ENCODE results near the gene RNASEH1.
"Not testable (repeated sequence)": the region's sequence is repeated elsewhere in the genome, so short reads cannot be mapped to it uniquely, and the experiment has no call there.

Gene RNASEH1

GRCh38 chr2:3517948-3518495, 40.1 kb downstream of the RNASEH1 start:
- no peaks in the 10 kb centered on the region for H3K27me3 ChIP-seq (ENCODE audit: insufficient read depth, poor library complexity, severe bottlenecking)
- no peak for DNase-seq (ENCODE audit: low spot score)
- no peak for ATAC-seq (ENCODE audit: low read depth)
- H3K4me1 ChIP-seq (ENCODE audit: insufficient read depth, poor library complexity, severe bottlenecking): no peaks in the 10 kb centered on the region
- TF ChIP-seq, protein P1, sequence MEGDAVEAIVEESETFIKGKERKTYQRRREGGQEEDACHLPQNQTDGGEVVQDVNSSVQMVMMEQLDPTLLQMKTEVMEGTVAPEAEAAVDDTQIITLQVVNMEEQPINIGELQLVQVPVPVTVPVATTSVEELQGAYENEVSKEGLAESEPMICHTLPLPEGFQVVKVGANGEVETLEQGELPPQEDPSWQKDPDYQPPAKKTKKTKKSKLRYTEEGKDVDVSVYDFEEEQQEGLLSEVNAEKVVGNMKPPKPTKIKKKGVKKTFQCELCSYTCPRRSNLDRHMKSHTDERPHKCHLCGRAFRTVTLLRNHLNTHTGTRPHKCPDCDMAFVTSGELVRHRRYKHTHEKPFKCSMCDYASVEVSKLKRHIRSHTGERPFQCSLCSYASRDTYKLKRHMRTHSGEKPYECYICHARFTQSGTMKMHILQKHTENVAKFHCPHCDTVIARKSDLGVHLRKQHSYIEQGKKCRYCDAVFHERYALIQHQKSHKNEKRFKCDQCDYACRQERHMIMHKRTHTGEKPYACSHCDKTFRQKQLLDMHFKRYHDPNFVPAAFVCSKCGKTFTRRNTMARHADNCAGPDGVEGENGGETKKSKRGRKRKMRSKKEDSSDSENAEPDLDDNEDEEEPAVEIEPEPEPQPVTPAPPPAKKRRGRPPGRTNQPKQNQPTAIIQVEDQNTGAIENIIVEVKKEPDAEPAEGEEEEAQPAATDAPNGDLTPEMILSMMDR (IDR thresholded peaks at IDR 0.05; ENCODE audit: poor library complexity, severe bottlenecking): no peak
- H3K27ac ChIP-seq (ENCODE audit: poor library complexity, severe bottlenecking): peak overlapping the region; percentile 59
- no peaks in the 10 kb centered on the region for H3K9me3 ChIP-seq (ENCODE audit: severe bottlenecking)
- no peaks in the 10 kb centered on the region for H3K36me3 ChIP-seq (ENCODE audit: low read depth)
- H3K4me3 ChIP-seq (ENCODE audit: severe bottlenecking): peak overlapping the region; percentile 73

- TF ChIP-seq, protein P1 (IDR thresholded peaks at IDR 0.05; ENCODE audit: poor library complexity, severe bottlenecking): no peak
- no peak overlapping the region for H3K4me3 ChIP-seq (ENCODE audit: severe bottlenecking)
- H3K27ac ChIP-seq (ENCODE audit: poor library complexity, severe bottlenecking): no peak overlapping the region
- DNase-seq (ENCODE audit: low spot score) (no peak), ATAC-seq (ENCODE audit: low read depth) (no peak)
- H3K4me1 ChIP-seq (ENCODE audit: insufficient read depth, poor library complexity, severe bottlenecking): no peaks in the 10 kb centered on the region
- H3K9me3 ChIP-seq (ENCODE audit: severe bottlenecking): no peaks in the 10 kb centered on the region
- no peaks in the 10 kb centered on the region for H3K27me3 ChIP-seq (ENCODE audit: insufficient read depth, poor library complexity, severe bottlenecking)
- 0 out of 2 replicates have a peak, but pooled peaks cover 1% of the 10 kb centered on the region for H3K36me3 ChIP-seq (ENCODE audit: low read depth)
Measured at GRCh38 chr2:3516831-3517230, 41.3 kb downstream of the RNASEH1 start.

GRCh38 chr2:3515438-3515837, 42.7 kb downstream of the RNASEH1 start:
- not testable (repeated sequence) for DNase-seq (ENCODE audit: low spot score); H3K4me1 ChIP-seq (ENCODE audit: insufficient read depth, poor library complexity, severe bottlenecking); H3K9me3 ChIP-seq (ENCODE audit: severe bottlenecking); H3K4me3 ChIP-seq (ENCODE audit: severe bottlenecking); H3K27me3 ChIP-seq (ENCODE audit: insufficient read depth, poor library complexity, severe bottlenecking); H3K27ac ChIP-seq (ENCODE audit: poor library complexity, severe bottlenecking); ATAC-seq (ENCODE audit: low read depth)
- H3K36me3 ChIP-seq (ENCODE audit: low read depth): peaks cover 11% of the 10 kb centered on the region; the same call in 1 of the 2 replicates

GRCh38 chr2:3513026-3513810, 44.9 kb downstream of the RNASEH1 start:
- Histone ChIP-seq H3K27ac (ENCODE audit: poor library complexity, severe bottlenecking) (no peak overlapping the region), H3K4me3 (ENCODE audit: severe bottlenecking) (no peak overlapping the region), H3K27me3 (ENCODE audit: insufficient read depth, poor library complexity, severe bottlenecking) (no peaks in the 10 kb centered on the region), H3K4me1 (ENCODE audit: insufficient read depth, poor library complexity, severe bottlenecking) (no peaks in the 10 kb centered on the region), H3K36me3 (ENCODE audit: low read depth) (peaks cover 14% of the 10 kb centered on the region), H3K9me3 (ENCODE audit: severe bottlenecking) (no peaks in the 10 kb centered on the region)
- TF ChIP-seq, protein P1 (IDR thresholded peaks at IDR 0.05; ENCODE audit: poor library complexity, severe bottlenecking): no peak
- no peak for ATAC-seq (ENCODE audit: low read depth)
- DNase-seq (ENCODE audit: low spot score): no peak

DNA sequence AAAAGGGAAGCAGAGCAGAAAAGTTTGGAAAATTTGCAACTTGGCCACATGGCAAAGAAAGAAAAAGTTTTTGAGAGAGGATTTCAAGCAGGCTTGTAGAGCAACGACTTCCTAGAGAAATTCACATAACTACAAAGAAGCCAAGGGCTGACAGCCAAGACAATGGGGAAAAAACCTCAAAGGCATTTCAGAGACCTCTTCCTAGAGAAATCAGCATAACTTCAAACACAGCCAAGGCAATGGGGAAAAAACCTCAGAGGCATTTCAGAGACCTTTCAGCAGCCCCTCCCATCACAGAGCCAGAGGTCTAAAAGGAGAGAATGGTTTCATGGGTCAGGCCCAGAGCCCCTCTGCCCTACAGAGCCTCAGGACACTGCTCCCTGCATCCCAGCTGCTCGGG, 46.0 kb downstream of the RNASEH1 start:
- Histone ChIP-seq H3K27ac (ENCODE audit: poor library complexity, severe bottlenecking) (no peak overlapping the region), H3K36me3 (ENCODE audit: low read depth) (peaks cover 14% of the 10 kb centered on the region), H3K4me3 (ENCODE audit: severe bottlenecking) (no peak overlapping the region), H3K4me1 (ENCODE audit: insufficient read depth, poor library complexity, severe bottlenecking) (no peaks in the 10 kb centered on the region), H3K27me3 (ENCODE audit: insufficient read depth, poor library complexity, severe bottlenecking) (no peaks in the 10 kb centered on the region), H3K9me3 (ENCODE audit: severe bottlenecking) (no peaks in the 10 kb centered on the region)
- ATAC-seq (ENCODE audit: low read depth) (no peak), DNase-seq (ENCODE audit: low spot score) (no peak)
- TF ChIP-seq, protein P1 (IDR thresholded peaks at IDR 0.05; ENCODE audit: poor library complexity, severe bottlenecking): no peak

Measured in RWPE2 (cell line).